ENCODE data around the gene SMAD6.

SMAD6 gene

DNA sequence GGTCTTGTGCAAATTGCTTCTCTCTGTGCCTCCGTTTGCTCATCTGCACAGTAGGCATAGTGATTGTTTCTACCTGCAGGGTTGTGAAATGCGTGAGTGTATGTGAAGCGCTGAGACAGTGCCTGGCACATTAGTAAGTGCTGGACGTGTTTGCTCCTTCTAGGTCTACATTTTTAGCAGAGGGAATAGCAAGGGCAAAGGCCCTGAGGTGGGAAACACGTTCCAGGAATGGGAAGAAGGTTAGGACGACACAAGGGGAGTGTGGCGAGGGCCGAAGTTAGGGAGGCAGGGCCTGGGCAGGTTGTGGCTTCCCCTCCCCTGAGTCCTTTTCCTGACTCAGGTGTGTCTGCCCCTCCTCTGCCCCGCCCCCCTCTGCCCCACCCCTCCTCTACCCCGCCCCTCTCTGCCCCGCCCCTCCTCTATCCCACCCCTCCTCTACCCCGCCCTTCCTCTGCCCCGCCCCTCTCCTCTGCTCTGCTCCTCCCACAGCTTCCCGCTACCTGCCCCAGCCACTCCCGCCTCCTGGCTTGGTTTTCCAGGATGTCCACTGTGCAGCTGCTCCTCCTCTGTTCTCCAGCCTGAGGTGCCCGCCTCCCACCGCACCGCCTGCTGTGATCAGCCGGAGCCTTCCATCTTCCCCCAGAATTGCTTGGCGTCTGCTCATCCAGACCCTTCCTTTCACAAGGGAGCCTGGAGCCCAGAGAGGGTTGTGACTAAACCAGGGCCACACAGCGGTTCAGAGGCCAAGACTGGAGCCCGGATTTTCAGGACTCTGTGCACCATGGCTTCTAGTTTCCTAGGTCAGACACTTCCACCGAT is 31.1 kb upstream of the SMAD6 start:
- no peaks in the 10 kb centered on the region for H3K36me3 ChIP-seq
- peak; percentile 38 for DNase-seq
- no peaks in the 10 kb centered on the region for H3K9me3 ChIP-seq (ENCODE audit: severe bottlenecking)
- H3K27ac ChIP-seq: no peak overlapping the region
- H3K4me3 ChIP-seq (ENCODE audit: low read depth, low read length): no peak overlapping the region
- TF ChIP-seq, protein P1, sequence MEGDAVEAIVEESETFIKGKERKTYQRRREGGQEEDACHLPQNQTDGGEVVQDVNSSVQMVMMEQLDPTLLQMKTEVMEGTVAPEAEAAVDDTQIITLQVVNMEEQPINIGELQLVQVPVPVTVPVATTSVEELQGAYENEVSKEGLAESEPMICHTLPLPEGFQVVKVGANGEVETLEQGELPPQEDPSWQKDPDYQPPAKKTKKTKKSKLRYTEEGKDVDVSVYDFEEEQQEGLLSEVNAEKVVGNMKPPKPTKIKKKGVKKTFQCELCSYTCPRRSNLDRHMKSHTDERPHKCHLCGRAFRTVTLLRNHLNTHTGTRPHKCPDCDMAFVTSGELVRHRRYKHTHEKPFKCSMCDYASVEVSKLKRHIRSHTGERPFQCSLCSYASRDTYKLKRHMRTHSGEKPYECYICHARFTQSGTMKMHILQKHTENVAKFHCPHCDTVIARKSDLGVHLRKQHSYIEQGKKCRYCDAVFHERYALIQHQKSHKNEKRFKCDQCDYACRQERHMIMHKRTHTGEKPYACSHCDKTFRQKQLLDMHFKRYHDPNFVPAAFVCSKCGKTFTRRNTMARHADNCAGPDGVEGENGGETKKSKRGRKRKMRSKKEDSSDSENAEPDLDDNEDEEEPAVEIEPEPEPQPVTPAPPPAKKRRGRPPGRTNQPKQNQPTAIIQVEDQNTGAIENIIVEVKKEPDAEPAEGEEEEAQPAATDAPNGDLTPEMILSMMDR (IDR thresholded peaks at IDR 0.05; ENCODE audit: low read depth, low read length): no peak
- H3K27me3 ChIP-seq (ENCODE audit: insufficient read depth, low read depth, severe bottlenecking): no peaks in the 10 kb centered on the region

DNA sequence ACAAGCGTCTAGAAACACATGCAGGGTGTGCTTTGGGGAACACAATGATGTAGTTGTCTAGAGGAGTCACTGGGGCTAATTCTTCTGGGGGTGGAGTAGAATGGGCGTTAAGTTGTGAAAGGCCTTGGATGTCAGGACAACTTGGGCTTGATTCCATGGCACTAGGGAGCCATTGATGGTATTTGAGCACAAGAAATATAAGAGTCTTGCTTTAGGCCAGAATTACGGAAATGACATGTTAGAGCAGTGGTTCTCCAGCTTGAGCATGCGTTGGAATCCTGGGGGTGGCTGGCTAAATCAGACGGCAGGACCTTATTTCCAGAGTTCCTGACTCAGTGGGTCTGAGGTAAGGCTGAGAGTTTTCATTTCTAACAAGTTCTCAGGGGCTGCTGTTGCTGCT is 29.2 kb upstream of the SMAD6 start:
- H3K9me3 ChIP-seq (ENCODE audit: severe bottlenecking): no peaks in the 10 kb centered on the region
- no peaks in the 10 kb centered on the region for H3K27me3 ChIP-seq (ENCODE audit: insufficient read depth, low read depth, severe bottlenecking)
- no peak overlapping the region for H3K27ac ChIP-seq
- no peak overlapping the region for H3K4me3 ChIP-seq (ENCODE audit: low read depth, low read length)
- H3K36me3 ChIP-seq: no peaks in the 10 kb centered on the region
- TF ChIP-seq, protein P1 (IDR thresholded peaks at IDR 0.05; ENCODE audit: low read depth, low read length): no peak
- no peak for DNase-seq

DNA sequence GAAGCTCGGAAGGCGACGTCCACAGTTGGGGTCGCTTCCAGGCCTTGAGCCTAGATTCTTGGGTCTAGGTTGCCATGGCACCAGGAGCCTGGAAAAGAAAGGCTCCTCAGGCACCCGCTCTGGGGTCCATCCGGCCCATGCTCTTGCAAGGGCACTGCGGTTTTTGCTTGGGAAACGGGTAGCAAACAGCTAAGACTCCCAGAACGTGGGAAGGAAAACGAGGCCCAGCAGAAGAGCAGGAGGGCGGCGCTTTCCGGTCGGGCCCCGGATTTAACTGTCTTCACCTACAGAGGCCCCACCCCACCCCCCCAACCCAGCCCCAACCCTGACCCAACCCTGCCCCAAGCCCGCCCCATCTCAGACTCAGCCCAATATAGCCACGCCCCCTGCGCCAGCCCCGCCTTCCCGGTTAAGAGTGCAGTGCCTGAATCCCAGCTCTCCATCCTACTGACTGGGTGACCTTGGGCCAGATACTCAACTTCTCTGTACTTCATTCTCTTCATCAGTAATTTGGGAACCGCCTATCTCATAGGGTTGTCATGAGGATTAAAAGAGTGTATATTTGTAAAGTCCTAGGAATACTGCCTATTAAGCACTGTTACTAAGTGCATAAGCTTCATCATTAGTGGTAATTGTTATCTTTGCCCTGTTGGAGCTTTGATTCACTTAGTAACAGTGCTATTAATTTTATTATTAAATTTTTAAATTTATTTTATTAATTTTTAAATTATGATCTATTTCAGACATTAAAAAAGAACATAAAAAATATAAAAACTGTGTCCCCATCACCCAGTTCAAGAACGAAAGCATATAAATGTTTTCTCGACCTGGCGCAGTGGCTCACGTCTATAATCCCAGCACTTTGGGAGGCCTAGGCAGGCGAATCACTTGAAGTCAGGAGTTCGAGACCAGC is 28.4 kb upstream of the SMAD6 start:
- H3K4me3 ChIP-seq (ENCODE audit: low read depth, low read length): no peak overlapping the region
- no peaks in the 10 kb centered on the region for H3K36me3 ChIP-seq
- TF ChIP-seq, protein P1 (IDR thresholded peaks at IDR 0.05; ENCODE audit: low read depth, low read length): no peak
- H3K27ac ChIP-seq: no peak overlapping the region
- no peaks in the 10 kb centered on the region for H3K9me3 ChIP-seq (ENCODE audit: severe bottlenecking)
- H3K27me3 ChIP-seq (ENCODE audit: insufficient read depth, low read depth, severe bottlenecking): no peaks in the 10 kb centered on the region
- peak; percentile 37 for DNase-seq

DNA sequence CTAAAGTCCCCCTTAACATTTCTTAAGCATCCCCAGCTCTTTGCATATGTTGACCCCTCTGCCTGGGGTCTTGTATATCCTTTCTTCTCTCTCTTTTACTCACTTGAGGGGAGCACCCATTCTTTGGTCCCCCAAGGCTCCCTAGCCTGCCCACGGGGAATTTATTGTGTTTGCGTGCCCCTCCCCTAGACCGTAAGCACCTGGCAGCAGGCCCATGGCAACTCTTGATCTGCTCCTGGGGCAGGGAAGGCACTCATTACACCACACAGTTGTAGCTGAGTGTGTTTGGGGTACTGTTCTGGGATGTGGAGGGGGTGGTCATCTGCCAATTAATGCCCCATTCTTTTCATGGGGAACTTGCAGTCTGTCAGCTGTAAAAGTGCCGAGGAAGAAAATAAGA is 27.3 kb upstream of the SMAD6 start:
- H3K4me3 ChIP-seq (ENCODE audit: low read depth, low read length): no peak overlapping the region
- H3K36me3 ChIP-seq: no peaks in the 10 kb centered on the region
- no peaks in the 10 kb centered on the region for H3K27me3 ChIP-seq (ENCODE audit: insufficient read depth, low read depth, severe bottlenecking)
- H3K27ac ChIP-seq: no peak overlapping the region
- H3K9me3 ChIP-seq (ENCODE audit: severe bottlenecking): no peaks in the 10 kb centered on the region
- DNase-seq: no peak
- TF ChIP-seq, protein P1 (IDR thresholded peaks at IDR 0.05; ENCODE audit: low read depth, low read length): no peak

DNA sequence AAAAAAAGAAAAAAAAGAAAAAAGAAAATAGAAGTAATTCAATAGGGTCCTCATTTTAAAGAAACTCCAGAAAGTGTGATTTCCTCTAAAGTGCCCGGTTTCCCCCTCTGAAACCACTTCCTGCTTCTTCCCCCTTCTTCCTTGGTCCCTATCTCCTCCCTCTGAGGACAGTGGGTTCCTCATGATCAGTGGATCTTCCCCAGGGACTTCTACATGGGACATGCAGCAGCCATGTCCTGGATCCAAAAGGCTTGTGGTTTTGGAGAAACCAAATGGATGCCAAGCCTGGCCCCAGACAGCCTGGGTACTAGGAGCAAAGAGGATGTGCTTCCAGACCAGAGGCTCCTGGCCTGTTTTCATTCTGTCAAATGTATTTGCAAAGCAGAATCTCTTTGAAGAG is 26.6 kb upstream of the SMAD6 start:
- Histone ChIP-seq H3K36me3 (no peaks in the 10 kb centered on the region), H3K9me3 (ENCODE audit: severe bottlenecking) (no peaks in the 10 kb centered on the region), H3K4me3 (ENCODE audit: low read depth, low read length) (no peak overlapping the region), H3K27me3 (ENCODE audit: insufficient read depth, low read depth, severe bottlenecking) (no peaks in the 10 kb centered on the region), H3K27ac (no peak overlapping the region)
- DNase-seq: no peak
- TF ChIP-seq, protein P1 (IDR thresholded peaks at IDR 0.05; ENCODE audit: low read depth, low read length): no peak
